ENCODE measurements around the gene ZNF784. TPM values are rescaled to one million over a fixed set of nuclear protein-coding genes. Genes with fewer than 3 reads are reported as not detected.

Gene ZNF784
- total RNA-seq, 4 donors from 2014 or later: 2.5 to 3.8 (median 3.2) TPM

DNA sequence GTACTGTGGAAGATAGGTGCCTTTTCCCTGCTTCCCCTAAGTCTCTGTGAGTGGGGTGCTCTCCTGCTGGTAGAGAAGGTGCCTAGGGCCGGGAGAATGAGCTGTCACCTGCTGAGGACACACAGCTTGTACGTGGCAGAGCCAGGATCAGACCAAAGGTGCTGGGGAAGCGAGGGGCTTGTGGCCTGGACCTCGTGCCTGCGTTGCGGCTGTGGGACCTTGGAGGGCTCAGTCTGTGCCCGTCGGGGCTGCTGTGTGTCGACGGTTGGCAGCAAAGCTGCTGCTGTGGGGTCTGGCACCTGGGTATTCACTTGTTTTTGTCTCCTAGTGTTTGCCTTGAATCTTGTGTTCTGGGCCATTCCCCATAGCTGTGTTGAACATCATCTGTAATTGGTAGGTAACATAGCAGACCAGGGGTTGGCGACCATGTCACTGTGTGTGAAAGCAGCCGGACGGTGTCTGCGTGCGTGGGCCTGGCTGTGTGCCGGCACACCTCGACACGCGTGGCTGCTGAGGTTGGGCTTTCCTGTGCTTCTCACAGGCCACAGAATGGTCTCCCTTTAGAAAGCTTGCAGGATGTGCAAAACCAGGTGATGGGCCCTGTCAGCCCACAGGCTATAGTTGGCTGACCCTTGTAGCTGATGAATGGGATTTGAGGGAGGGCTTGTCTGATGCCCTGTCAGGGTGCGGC lies 39.6 kb upstream of the ZNF784 start:
- no peak for ATAC-seq (ENCODE audit: low FRiP score)
- TF ChIP-seq, protein P1, sequence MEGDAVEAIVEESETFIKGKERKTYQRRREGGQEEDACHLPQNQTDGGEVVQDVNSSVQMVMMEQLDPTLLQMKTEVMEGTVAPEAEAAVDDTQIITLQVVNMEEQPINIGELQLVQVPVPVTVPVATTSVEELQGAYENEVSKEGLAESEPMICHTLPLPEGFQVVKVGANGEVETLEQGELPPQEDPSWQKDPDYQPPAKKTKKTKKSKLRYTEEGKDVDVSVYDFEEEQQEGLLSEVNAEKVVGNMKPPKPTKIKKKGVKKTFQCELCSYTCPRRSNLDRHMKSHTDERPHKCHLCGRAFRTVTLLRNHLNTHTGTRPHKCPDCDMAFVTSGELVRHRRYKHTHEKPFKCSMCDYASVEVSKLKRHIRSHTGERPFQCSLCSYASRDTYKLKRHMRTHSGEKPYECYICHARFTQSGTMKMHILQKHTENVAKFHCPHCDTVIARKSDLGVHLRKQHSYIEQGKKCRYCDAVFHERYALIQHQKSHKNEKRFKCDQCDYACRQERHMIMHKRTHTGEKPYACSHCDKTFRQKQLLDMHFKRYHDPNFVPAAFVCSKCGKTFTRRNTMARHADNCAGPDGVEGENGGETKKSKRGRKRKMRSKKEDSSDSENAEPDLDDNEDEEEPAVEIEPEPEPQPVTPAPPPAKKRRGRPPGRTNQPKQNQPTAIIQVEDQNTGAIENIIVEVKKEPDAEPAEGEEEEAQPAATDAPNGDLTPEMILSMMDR (IDR thresholded peaks at IDR 0.05): no peak

DNA sequence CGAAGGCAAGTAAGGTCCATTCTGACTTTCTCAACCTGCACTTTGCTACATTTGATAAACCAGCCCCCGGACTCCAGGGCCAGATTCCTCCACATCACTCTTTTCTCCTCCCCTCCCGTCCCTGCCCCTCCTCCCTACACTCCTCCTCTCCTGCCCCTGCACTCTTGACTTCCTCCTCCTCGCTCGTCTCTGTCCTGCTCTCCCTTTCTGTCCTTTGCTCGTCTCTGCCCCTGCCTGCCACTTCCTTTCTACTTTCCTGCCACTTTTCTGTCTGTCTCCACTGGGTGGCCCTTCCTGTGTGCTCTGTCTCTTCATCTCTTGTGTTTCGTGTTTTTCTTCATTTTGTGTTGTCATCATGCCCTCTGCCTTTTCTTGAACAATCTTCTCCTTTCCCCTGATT lies 37.5 kb upstream of the ZNF784 start:
- no peak for DNase-seq (ENCODE audit: low spot score)
- TF ChIP-seq, protein P1 (IDR thresholded peaks at IDR 0.05): no peak

More for the DNA sequence above, 39.6 kb upstream of the ZNF784 start:
- no peak for DNase-seq (ENCODE audit: low spot score)

DNA sequence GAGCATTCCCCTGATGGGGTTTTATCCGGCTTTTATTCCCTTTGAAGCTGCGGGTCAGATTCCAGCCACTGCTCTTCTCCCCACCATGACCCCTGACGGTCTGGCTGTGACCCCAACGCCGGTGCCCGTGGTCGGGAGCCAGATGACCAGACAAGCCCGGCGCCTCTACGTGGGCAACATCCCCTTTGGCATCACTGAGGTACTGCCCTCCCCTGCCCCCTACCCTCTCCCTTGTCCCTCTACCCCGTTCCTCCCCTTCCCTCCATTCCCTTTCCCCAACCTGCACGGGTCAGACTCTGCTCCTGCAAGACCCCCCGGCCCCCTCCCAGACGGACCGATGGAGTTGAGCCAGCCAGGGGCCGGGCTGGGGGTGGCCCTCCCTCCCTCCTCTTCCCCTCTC lies 36.6 kb upstream of the ZNF784 start:
- DNase-seq (ENCODE audit: low spot score) (no peak), ATAC-seq (ENCODE audit: low FRiP score) (no peak)
- TF ChIP-seq, protein P1 (IDR thresholded peaks at IDR 0.05): no peak

More for the DNA sequence above, 37.5 kb upstream of the ZNF784 start:
- ATAC-seq (ENCODE audit: low FRiP score): no peak

DNA sequence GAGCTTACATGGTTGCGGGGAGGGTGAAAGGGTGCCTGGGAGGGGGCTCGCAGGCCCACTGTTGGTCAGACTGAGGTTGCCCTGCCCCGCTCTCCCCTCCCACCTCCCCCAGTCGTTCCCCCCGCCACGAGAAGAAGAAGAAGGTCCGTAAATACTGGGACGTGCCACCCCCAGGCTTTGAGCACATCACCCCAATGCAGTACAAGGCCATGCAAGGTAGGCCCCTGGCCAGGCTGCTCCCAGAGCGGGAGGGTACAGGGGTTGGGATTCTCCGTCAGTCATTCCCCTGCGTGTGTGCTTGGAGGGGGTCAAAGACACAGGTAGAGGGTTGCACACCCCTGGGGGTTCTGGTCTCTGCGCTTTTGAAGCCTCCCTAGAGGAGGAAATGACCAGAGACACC lies 36.0 kb upstream of the ZNF784 start:
- TF ChIP-seq, protein P1 (IDR thresholded peaks at IDR 0.05): no peak
- no peak for ATAC-seq (ENCODE audit: low FRiP score)
- no peak for DNase-seq (ENCODE audit: low spot score)

DNA sequence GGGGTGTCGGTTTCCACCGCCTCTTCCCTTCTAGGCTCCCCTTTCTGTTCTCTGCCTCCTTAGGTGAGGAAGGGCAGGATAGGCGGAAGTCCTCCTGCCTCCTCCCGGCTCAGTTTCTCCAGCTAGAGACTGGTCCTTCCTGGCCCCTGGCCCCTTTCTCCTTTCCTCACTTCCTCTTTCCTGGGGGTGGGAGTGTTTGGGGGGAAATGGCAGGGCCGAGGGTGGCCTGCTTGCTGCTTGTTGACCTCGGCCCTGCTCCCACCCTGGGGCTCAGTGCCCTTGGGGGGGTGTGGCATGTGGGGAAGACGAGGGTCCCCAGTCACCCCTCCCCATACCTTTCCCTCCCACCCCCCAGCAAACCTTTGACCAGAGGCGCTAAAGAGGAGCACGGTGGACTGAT lies 35.5 kb upstream of the ZNF784 start:
- DNase-seq (ENCODE audit: low spot score): no peak
- no peak for ATAC-seq (ENCODE audit: low FRiP score)
- TF ChIP-seq, protein P1 (IDR thresholded peaks at IDR 0.05): no peak

DNA sequence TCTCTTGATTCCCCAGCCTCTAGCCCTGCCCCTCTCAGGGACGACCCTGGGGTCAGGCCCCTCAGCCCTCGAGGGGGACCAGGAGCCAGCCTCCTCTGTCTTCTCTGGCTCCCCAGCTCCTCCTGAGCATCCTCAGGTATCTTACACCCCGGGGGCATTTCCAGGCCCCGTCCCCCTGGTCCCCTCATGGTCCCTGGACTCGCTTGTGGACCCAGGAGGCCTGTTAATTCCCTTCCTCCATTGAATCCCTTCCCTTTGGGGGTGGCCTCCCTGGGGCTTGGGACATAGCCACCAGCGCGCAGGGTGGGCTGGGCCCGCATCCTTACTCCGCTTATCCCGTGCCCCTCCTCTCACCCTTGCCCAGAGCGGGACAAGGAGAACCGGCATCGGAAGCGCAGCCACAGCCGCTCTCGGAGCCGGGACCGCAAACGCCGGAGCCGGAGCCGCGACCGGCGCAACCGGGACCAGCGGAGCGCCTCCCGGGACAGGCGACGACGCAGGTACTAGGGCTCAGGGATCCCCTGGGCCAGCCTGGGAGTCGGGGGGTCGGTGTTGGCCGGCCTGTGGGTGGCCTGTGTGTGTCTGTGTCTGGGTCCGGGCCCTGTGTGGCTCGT lies 34.6 kb upstream of the ZNF784 start:
- ATAC-seq (ENCODE audit: low FRiP score) (no peak), DNase-seq (ENCODE audit: low spot score) (no peak)
- TF ChIP-seq, protein P1 (IDR thresholded peaks at IDR 0.05): no peak

All from omental fat pad (tissue), 4 donors.